ENCODE data around the gene NEK2.

The NEK2 gene

DNA sequence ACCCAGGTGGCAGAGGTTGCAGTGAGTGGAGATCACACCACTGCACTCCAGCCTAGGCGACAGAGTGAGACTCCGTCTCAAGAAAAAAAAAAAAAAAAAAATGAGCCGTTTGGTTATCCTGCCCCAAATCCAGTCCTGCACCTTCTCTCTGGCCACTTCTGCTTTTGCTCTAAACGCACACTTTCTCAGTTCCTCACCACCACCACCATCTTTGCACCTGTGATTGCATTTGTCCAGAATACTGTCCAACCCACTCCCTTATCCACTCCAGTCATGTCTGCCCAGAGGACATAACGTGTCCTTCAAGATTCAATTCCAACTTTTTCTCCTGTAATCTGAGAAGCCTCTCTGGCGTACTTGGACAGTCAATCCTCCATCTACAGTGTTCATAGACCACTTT, 2.2 kb upstream of the NEK2 start:
- no peak for TF ChIP-seq GATA2 (IDR thresholded peaks at IDR 0.05; ENCODE audit: low read depth, low read length)

DNA sequence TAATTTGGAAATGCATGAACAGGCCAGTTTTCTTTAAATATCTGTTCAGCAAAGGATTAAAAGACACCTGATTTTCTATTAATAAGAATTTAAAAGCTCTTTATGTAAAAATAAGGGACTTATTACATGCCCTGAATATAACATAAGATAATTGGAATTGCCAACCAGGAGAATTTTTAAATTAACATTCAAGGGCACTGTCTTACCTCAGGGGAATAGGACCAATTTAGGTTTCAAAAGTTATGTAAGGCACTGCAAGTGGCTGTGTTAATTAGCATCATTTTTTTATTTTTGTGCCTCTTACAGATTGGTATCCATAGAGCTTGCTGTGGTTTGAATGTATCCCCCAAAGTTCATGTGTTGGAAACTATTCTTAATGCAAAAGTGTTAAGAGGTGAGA, 1.3 kb upstream of the NEK2 start:
- no peak for TF ChIP-seq GATA3 (IDR thresholded peaks at IDR 0.05; ENCODE audit: low read depth, low read length)
- TF ChIP-seq GATA2 (IDR thresholded peaks at IDR 0.05; ENCODE audit: low read depth, low read length), result no peak

DNA sequence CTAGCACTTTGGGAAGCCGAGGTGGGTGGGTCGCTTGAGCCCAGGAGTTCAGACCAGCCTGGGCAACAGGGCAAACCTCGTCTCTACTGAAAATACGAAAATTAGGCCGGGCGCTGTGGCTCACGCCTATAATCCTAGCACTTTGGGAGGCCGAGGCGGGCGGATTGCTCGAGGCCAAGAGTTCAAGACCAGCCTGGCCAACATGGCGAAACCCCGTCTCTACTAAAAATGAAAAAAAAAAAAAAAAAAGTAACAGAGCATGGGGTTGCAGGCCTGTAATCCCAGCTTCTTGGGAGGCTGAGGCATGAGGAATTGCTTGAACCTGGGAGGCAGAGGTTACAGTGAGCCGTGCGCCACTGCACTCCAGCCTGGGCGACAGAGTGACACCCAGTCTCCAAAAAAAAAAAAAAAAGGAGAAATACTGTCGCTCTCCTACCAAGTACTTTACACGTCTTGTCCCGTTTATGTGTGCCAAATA, 724 bp upstream of the NEK2 start:
- TF ChIP-seq GATA3 (IDR thresholded peaks at IDR 0.05; ENCODE audit: low read depth, low read length), result no peak
- no peak for TF ChIP-seq GATA2 (IDR thresholded peaks at IDR 0.05; ENCODE audit: low read depth, low read length)

DNA sequence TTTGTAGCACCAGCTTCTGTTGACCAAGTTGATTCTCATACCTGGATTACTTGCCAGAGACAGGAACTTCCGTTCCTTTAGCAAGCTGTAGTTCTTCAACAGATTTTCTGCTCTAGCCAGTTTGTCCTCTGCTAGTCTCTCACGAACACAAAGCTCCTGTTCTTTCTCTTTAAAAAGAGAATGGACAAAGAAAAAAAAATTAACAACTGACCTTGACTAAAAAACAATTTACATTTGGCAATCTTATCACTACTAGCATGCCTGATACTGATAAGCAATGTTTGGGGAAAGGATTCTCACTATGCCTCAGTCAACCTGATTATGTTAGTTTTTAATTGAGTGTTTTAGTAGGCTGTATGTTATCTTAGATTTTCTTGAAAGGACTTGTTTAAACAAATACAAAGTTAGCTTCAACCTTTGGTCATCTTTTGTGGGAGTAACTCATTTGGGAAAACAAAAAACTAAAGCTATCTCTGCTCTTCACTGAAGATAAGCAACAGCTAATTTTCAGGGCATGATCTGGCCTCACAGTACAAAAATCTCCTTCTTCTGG, 8.3 kb downstream of the NEK2 start:
- TF ChIP-seq GATA3 (IDR thresholded peaks at IDR 0.05; ENCODE audit: low read depth, low read length) (no peak), GATA2 (IDR thresholded peaks at IDR 0.05; ENCODE audit: low read depth, low read length) (no peak)

DNA sequence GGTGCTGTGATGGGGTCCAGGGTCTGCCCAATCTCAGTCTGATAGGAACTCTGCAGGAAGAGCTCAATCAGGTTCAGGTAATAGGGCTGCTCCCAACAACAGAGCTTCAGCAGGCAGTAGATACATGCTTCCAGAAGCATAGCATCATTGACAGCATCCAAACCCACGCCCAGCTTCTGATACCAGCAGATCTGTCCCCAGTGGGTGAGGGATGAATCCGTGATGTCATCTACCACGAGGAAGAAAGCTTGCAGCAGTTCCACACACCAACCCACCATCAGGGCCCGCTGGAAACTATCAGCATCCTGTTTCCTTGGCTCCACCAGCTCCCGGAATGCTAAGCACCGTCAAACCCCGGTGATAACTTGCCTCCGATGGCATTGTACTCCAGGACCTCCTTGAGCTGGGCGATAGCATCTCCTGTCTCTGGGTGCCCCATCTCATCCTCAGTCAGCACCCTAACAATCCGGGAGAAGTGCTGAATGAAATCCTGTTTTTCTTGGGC, 14.7 kb downstream of the NEK2 start:
- TF ChIP-seq GATA3 (IDR thresholded peaks at IDR 0.05; ENCODE audit: low read depth, low read length), result no peak
- TF ChIP-seq GATA2 (IDR thresholded peaks at IDR 0.05; ENCODE audit: low read depth, low read length), result no peak

DNA sequence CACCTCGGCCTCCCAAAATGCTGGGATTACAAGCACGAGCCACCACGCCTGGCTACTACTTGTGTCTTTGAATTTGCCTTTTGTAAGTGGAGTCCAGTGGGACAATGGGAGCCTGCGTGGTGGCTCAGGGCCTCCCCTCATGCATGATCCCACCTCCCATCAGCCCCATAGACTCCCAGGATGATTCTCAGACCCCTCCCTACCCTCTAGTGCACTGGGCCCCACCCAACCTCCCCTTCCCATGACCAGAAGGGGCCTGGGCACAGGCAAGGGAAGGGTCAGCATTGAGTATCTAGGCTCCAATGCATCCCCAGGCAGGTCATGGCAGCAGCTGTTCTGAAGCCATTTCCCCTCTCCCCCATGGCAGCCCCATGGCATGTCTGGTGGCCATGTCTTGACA, 18.7 kb downstream of the NEK2 start:
- TF ChIP-seq GATA3 (IDR thresholded peaks at IDR 0.05; ENCODE audit: low read depth, low read length) (no peak), GATA2 (IDR thresholded peaks at IDR 0.05; ENCODE audit: low read depth, low read length) (no peak)

DNA sequence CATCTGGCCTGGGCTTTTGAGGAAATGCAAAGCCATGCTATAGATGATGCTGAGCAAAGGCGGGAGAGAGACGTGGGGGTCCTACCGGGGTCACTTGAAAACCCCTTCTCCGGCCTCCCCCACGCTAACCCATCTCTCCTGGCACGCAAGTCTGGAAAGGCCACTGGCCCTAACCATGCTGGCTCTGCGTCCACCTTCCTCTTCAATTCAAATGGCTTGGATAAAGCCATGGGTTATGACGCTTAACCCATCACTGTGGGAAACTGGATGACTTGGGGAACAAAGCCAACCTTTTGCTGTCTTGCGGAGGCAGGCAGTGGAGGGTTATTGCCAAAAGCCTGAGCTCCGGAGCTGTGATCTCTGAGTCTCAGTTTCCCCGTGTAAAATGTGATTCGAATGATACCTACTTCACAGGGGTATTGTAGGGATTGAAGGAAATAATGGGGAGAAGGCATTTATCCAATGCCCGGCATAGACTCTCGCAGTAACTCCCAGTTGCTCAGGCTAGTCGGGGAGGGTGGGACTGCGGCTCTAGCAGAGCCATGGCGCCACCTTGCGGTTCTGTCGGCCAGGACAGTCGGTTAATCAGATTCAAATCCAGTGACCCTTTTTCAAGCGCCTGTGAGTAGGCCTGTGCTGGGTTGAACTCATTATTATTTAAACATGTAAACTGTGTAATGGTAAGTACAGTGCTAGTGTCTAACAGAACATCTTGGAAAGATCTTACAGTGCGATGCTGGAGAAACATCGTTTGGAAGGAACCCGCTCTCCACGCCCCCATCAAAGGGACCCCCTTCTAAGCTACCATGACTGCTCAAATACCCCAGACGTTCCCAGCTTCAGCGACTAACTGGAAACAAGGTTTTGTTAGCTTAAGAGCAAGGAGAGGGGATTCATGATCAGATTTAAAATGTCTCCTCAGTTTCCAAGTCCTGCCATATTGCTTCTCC, 20.3 kb downstream of the NEK2 start:
- TF ChIP-seq GATA3 (IDR thresholded peaks at IDR 0.05; ENCODE audit: low read depth, low read length), result no peak
- peak; percentile 16; the same call in 1 of the 2 replicates for TF ChIP-seq GATA2 (IDR thresholded peaks at IDR 0.05; ENCODE audit: low read depth, low read length)

DNA sequence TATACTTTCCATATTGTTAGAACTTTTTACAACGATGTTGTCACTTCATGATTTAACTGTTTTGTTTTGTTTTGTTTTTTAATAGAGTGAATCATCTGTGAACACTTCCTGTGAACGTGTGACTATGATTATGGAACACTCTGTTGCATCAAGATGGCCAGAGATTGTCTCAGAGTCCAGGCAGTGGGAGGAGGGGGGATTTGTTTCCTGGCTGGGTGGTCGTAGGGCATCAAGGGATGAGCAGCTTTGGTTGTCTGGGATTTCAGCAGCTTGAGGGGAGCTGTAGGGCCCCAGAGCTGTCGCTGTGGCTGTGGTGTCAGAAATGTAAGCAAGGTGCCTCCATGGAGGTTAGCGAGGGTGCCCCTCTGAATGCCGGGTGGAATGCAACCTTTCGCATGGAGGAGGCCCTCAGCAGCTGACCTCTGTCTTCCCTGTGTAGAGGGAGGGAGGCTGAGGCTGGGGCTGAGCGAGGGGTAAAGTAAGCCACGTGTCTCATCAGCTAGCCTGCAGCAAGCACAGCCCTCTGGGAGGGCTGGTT, 21.4 kb downstream of the NEK2 start:
- no peak for TF ChIP-seq GATA3 (IDR thresholded peaks at IDR 0.05; ENCODE audit: low read depth, low read length)
- TF ChIP-seq GATA2 (IDR thresholded peaks at IDR 0.05; ENCODE audit: low read depth, low read length), result no peak

DNA sequence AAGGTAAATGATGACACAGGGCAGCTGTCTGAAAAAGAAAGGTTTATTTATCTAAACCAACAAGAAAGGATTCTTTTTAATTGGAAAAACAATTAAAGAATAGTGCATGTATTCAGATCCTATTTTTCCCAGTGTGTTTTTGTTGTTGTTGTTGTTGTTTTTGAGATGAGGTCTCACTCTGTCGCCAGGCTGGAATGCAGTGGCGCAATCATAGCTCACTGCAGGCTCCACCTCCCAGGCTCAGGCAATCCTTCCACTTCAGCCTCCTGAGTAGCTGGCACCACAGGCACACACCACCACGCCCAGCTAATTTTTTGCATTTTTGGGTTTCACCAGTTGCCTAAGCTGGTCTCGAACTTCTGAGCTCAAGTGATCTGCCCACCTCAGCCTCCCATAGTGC, 22.1 kb downstream of the NEK2 start:
- TF ChIP-seq GATA2 (IDR thresholded peaks at IDR 0.05; ENCODE audit: low read depth, low read length) (no peak), GATA3 (IDR thresholded peaks at IDR 0.05; ENCODE audit: low read depth, low read length) (no peak)

DNA sequence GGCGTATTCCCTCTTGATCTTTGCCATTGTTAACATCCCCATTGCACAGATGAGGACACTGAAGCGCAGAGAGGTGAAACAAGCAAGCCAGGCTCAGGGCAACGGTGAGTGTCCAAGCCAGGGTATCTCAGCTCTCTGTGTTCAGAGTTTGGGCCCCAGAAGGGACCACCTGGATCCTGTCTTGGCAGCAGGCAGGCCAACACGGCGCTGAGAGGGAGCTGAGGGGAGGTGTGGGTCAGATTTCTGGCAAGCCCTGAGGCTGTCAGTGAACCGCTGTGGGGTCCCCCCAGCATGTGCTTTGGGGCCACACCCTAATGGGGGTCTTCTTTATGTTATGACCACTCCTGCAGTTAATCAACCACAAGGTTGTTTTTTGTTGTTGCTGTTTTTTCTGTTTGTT, 23.1 kb downstream of the NEK2 start:
- TF ChIP-seq GATA3 (IDR thresholded peaks at IDR 0.05; ENCODE audit: low read depth, low read length) (no peak), GATA2 (IDR thresholded peaks at IDR 0.05; ENCODE audit: low read depth, low read length) (no peak)

DNA sequence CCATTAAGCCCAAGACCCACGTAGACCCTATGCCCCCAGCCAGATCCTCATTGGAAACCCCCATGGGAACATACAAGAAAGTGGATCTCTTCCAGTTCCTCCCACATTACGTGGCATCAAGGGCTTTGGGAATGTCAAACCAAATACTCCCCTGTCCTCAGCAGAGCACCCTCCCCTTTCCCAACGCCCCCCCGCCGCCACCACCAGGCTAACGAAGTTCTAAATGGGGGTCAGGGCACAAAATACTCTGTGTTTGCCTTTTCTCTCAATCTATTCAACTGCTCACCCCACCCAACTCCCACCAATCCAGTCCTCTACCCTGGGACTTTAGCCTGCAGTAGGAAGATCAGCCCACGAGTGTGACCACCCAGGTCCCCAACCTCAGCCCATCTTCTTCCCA, 24.5 kb downstream of the NEK2 start:
- TF ChIP-seq GATA3 (IDR thresholded peaks at IDR 0.05; ENCODE audit: low read depth, low read length), result no peak

DNA sequence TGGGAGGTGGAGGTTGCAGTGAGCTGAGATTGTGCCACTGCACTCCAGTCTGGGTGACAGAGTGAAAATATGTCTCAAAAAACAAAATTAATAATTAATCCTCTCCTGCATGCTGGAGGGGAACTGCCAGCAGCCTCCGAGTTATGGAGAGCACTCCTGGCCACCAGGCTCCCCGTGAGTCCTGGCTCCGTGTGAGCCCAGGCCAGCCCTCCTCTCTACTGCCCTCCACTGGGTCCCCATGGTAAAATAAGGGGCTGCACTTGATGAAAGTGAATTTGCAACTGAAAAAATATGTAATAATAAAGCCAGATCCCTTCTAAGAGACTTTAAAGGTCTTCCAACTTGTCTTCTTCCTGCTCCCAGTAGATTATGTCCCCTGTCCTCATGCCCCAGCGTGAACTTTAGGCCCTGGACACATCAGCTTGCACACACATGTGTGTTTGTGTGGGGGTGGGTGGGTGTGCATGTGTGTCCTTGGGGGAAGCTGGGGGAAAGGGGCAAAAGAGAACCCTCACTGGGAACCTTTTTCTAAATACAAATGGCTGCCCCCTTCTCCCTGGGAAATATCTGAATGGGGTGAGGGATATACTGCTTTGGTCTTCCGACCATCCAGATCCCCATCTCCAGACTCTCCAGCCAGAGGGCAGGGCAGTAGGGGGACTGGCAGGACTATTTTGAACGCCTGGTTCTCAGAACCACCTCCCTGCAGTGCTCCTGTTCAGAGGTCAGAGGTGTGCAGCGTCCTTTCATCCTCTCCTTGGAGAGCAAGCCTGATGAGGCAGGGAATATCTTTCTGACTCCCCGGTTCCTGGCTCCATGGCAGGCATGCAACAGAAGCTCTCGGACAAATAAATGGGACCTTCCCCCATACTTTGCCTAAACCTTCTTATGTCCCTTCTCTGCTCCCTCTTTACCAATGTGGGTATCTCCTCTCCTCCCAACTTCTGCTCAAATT, 26.2 kb downstream of the NEK2 start:
- TF ChIP-seq GATA3 (IDR thresholded peaks at IDR 0.05; ENCODE audit: low read depth, low read length) (no peak), GATA2 (IDR thresholded peaks at IDR 0.05; ENCODE audit: low read depth, low read length) (no peak)

DNA sequence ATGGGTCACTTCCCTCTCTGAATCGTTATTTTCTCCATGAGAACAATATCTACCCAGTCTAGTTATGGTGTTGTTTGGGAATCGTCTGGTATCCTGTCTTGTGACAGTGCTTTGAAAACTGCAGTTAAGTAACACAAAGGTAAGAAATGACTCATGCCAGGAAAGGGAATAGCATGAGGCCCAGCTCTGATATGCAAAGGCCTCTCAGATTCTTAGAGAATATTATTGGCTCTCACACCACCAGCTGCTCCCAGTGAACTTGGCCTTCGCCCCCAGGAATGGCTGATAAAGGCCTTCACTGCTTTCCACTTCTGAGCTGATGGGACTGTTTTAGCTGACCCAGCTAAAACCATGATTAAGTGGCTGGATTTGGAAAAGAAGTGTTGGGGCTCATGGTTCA, 27.1 kb downstream of the NEK2 start:
- TF ChIP-seq GATA2 (IDR thresholded peaks at IDR 0.05; ENCODE audit: low read depth, low read length), result no peak
- no peak for TF ChIP-seq GATA3 (IDR thresholded peaks at IDR 0.05; ENCODE audit: low read depth, low read length)

DNA sequence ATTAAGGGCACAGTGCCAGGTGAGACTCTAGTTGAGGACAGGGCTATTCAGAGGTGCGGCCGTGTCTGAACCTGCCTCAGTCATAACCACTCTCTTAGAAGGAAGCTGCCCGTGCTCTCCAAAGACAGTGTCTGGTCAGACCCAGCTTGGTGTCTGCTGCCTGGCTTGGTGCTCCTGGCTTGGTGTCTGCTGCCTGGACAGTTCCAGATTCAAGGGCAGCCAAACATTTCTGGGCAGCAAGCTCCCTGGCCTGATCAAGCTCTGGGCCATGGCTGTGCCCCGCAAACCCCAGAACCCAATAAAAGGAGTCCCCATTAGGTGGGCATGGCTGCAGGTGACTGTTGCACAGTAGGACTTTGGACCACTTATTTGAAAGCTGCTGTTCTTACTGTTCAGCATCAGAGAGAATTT, 27.7 kb downstream of the NEK2 start:
- no peak for TF ChIP-seq GATA2 (IDR thresholded peaks at IDR 0.05; ENCODE audit: low read depth, low read length)
- no peak for TF ChIP-seq GATA3 (IDR thresholded peaks at IDR 0.05; ENCODE audit: low read depth, low read length)
